ENCODE data around the gene SLC25A23.

DNA sequence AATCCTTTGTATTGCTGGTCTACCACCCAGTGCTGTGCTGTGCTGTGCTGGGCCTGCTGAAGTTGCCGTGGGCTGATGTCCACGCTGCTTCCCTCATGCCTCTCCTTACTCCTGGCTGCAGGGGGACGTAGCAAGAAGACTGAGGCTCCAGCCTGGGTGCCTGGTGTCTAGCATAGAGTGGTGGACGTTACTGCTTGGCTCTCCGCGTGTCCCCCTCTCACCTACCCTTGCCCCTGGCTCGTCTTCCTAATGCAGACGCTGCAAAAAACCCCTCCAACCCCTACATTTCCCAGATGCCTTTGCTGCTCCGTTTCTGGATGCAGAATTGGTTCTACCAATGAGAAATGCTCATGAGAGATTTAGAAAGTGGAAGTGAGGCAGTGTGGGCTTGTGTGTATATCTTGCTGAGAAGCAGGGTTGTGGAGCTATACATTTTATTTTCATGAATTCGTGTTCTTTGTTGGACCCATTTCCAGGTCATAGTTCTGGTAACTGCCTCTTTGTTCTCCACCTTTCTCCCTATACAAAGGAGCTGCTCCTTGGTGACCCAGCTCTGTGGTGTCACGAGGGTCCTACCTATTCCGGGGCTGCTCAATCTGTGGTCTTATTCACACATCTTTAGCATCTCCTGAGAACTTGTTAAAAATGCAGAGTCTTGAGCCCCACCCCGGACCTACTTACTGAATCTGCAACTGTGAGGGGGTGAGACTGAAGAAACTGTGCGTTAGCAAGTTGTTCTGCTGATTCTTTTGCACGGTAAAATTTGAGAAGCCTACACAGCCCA is 29.9 kb upstream of the SLC25A23 start:
- no peak for TF ChIP-seq POLR2A (IDR thresholded peaks at IDR 0.05)
- TF ChIP-seq, protein P1, sequence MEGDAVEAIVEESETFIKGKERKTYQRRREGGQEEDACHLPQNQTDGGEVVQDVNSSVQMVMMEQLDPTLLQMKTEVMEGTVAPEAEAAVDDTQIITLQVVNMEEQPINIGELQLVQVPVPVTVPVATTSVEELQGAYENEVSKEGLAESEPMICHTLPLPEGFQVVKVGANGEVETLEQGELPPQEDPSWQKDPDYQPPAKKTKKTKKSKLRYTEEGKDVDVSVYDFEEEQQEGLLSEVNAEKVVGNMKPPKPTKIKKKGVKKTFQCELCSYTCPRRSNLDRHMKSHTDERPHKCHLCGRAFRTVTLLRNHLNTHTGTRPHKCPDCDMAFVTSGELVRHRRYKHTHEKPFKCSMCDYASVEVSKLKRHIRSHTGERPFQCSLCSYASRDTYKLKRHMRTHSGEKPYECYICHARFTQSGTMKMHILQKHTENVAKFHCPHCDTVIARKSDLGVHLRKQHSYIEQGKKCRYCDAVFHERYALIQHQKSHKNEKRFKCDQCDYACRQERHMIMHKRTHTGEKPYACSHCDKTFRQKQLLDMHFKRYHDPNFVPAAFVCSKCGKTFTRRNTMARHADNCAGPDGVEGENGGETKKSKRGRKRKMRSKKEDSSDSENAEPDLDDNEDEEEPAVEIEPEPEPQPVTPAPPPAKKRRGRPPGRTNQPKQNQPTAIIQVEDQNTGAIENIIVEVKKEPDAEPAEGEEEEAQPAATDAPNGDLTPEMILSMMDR (IDR thresholded peaks at IDR 0.05) = no peak

Measured in heart left ventricle (tissue), 13 donors.